DOHH2 (cell line): Measurements from ENCODE around the gene ADAMTS2.

ENCODE experiments used
- EZH2phosphoT487 ChIP-seq: fragments of 200-600 bp; sonication (generic); IDR thresholded peaks from 2 replicates; pipeline ENCODE4 v1.6.1; 2017; ENCODE audit warnings: borderline replicate concordance, mild to moderate bottlenecking, antibody characterized with exemption, low read length, moderate library complexity, mixed read lengths
- TF ChIP-seq, protein P1 (sequence below): fragments of 200-600 bp; sonication (generic); IDR thresholded peaks from one replicate; pipeline ENCODE4 v1.5.1; 2014; ENCODE audit warnings: antibody characterized with exemption, mild to moderate bottlenecking, low read depth, low read length; ENCODE audit not compliant: poor library complexity, severe bottlenecking

DNA sequence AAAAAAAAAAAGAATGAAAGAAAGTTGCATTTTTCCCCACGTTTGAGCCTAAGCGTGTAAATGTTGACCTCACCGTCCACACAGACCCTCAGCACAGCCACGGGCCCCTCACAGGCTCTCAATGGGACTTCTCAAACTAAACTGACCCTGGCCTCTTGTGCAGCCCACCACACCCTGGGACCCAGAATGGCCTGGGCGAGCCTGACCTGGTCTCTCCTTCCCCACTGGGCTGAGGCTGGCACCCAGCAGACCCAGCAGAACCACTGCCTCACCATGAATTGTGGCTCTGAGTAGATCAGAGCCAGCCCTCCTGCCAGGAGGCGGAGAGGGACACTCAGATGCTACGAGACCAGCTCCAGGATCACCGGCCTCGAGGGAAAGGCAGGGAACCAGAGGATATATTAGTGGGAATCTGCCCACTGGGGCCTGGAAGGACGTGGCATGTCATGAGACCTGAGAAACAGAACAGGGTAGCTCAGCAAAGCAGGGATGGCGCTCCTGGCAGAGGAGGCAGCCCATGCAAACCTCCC is 160.7 kb downstream of the ADAMTS2 start:
- TF ChIP-seq, protein P1, sequence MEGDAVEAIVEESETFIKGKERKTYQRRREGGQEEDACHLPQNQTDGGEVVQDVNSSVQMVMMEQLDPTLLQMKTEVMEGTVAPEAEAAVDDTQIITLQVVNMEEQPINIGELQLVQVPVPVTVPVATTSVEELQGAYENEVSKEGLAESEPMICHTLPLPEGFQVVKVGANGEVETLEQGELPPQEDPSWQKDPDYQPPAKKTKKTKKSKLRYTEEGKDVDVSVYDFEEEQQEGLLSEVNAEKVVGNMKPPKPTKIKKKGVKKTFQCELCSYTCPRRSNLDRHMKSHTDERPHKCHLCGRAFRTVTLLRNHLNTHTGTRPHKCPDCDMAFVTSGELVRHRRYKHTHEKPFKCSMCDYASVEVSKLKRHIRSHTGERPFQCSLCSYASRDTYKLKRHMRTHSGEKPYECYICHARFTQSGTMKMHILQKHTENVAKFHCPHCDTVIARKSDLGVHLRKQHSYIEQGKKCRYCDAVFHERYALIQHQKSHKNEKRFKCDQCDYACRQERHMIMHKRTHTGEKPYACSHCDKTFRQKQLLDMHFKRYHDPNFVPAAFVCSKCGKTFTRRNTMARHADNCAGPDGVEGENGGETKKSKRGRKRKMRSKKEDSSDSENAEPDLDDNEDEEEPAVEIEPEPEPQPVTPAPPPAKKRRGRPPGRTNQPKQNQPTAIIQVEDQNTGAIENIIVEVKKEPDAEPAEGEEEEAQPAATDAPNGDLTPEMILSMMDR, result no peak
- TF ChIP-seq EZH2phosphoT487, result no peak
